ENCODE data around the gene DNAAF8.

DNAAF8 gene

DNA sequence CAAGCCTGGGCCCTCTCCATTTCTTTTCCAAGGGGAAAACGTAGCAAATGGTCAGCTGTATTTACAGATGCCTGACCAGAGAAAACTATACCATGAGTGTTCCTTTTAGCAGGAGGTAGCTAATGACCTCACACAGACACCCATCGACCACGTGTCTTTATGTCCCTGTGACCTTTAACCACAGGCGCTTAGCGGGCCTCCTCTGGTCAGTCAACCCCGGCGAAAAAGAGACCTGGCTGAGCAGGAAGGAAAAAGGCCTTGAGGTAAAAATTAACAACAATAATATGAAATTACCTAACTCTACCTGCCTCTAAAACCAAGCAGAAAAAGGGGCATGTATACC is 31.9 kb upstream of the DNAAF8 start:
- peaks cover 28 to 40% of the 10 kb centered on the region in 2 donors for H3K36me3 ChIP-seq (ENCODE audit: control insufficient read depth in 2 of 2, insufficient read depth in 2 of 2, low read length in 2 of 2)
- peaks cover 14 to 19% of the 10 kb centered on the region in 2 donors for H3K4me1 ChIP-seq (ENCODE audit: control insufficient read depth in 2 of 2, insufficient read depth in 2 of 2, low read length in 2 of 2)
- H3K27me3 ChIP-seq (ENCODE audit: control insufficient read depth in 2 of 2, insufficient read depth in 2 of 2, low read length in 2 of 2) = no peaks in the 10 kb centered on the region
- peak overlapping the region in 1 of 2 donors; percentile 66 for H3K9ac ChIP-seq (ENCODE audit: low read depth in 1 of 2, low read length in 2 of 2)
- H3K4me3 ChIP-seq (ENCODE audit: low read length in 2 of 2) = no peak overlapping the region
- peak overlapping the region; percentile 84 to 88 for H3K27ac ChIP-seq (ENCODE audit: low read depth in 2 of 2, low read length in 2 of 2)
- H3K9me3 ChIP-seq (ENCODE audit: control insufficient read depth in 2 of 2, low read length in 2 of 2) = no peaks in the 10 kb centered on the region

DNA sequence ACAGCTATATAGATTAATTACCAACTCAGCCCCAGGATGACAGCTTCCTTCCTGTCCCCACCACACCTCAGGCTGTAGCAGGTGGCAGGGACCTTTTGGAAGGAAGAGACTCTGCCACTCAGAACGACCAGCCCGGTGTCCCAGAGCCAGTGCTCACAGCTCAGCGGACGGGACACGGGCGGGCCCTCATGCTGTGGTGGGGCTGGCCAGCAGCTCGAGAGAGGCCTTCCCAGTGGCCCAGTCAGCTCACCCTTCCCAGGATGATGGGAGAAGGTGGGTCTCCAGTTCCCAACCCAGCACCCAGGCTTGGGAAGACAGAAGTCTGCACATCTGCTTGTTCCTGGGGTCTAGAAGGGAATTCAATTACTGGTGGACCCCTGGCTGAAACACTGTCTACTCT is 30.4 kb upstream of the DNAAF8 start:
- H3K4me1 ChIP-seq (ENCODE audit: control insufficient read depth in 2 of 2, insufficient read depth in 2 of 2, low read length in 2 of 2) = peaks cover 14 to 19% of the 10 kb centered on the region in 2 donors
- no peak overlapping the region for H3K4me3 ChIP-seq (ENCODE audit: low read length in 2 of 2)
- H3K9ac ChIP-seq (ENCODE audit: low read depth in 1 of 2, low read length in 2 of 2) = no peak overlapping the region
- H3K27me3 ChIP-seq (ENCODE audit: control insufficient read depth in 2 of 2, insufficient read depth in 2 of 2, low read length in 2 of 2) = no peaks in the 10 kb centered on the region
- H3K36me3 ChIP-seq (ENCODE audit: control insufficient read depth in 2 of 2, insufficient read depth in 2 of 2, low read length in 2 of 2) = peaks cover 27 to 36% of the 10 kb centered on the region in 2 donors
- no peak overlapping the region for H3K27ac ChIP-seq (ENCODE audit: low read depth in 2 of 2, low read length in 2 of 2)
- H3K9me3 ChIP-seq (ENCODE audit: control insufficient read depth in 2 of 2, low read length in 2 of 2) = no peaks in the 10 kb centered on the region

DNA sequence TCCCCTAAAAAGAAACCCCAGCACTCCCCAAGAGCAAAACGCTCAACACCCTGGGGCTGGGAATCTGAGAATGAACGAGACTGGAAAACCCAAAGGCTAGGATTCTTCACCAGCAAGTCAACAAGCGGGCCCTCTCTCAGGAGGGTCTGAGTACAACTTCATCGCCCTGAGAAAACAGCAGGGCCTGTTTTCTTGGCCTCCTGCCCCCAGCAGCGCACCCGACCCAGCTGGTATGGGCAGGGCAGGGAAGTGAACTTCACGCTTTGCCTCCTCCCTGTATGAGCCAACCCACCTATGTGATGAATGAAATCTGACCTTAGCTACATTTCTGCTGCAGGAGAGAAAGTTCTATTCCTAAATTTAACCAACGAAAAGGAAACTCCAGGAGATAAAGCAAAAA is 29.8 kb upstream of the DNAAF8 start:
- no peaks in the 10 kb centered on the region for H3K27me3 ChIP-seq (ENCODE audit: control insufficient read depth in 2 of 2, insufficient read depth in 2 of 2, low read length in 2 of 2)
- no peak overlapping the region for H3K27ac ChIP-seq (ENCODE audit: low read depth in 2 of 2, low read length in 2 of 2)
- H3K36me3 ChIP-seq (ENCODE audit: control insufficient read depth in 2 of 2, insufficient read depth in 2 of 2, low read length in 2 of 2) = peaks cover 21 to 31% of the 10 kb centered on the region in 2 donors
- peaks cover 14 to 19% of the 10 kb centered on the region in 2 donors for H3K4me1 ChIP-seq (ENCODE audit: control insufficient read depth in 2 of 2, insufficient read depth in 2 of 2, low read length in 2 of 2)
- H3K9ac ChIP-seq (ENCODE audit: low read depth in 1 of 2, low read length in 2 of 2) = no peak overlapping the region
- no peaks in the 10 kb centered on the region for H3K9me3 ChIP-seq (ENCODE audit: control insufficient read depth in 2 of 2, low read length in 2 of 2)
- no peak overlapping the region for H3K4me3 ChIP-seq (ENCODE audit: low read length in 2 of 2)

- no peaks in the 10 kb centered on the region for H3K9me3 ChIP-seq (ENCODE audit: control insufficient read depth in 2 of 2, low read length in 2 of 2)
- H3K27ac ChIP-seq (ENCODE audit: low read depth in 2 of 2, low read length in 2 of 2) = no peak overlapping the region
- H3K27me3 ChIP-seq (ENCODE audit: control insufficient read depth in 2 of 2, insufficient read depth in 2 of 2, low read length in 2 of 2) = no peaks in the 10 kb centered on the region
- peaks cover 23 to 27% of the 10 kb centered on the region in 2 donors for H3K36me3 ChIP-seq (ENCODE audit: control insufficient read depth in 2 of 2, insufficient read depth in 2 of 2, low read length in 2 of 2)
- peaks cover 14 to 19% of the 10 kb centered on the region in 2 donors for H3K4me1 ChIP-seq (ENCODE audit: control insufficient read depth in 2 of 2, insufficient read depth in 2 of 2, low read length in 2 of 2)
- no peak overlapping the region for H3K9ac ChIP-seq (ENCODE audit: low read depth in 1 of 2, low read length in 2 of 2)
- H3K4me3 ChIP-seq (ENCODE audit: low read length in 2 of 2) = no peak overlapping the region
These were observed 29.4 kb upstream of the DNAAF8 start for GRCh38 chr16:4704913-4705312.

DNA sequence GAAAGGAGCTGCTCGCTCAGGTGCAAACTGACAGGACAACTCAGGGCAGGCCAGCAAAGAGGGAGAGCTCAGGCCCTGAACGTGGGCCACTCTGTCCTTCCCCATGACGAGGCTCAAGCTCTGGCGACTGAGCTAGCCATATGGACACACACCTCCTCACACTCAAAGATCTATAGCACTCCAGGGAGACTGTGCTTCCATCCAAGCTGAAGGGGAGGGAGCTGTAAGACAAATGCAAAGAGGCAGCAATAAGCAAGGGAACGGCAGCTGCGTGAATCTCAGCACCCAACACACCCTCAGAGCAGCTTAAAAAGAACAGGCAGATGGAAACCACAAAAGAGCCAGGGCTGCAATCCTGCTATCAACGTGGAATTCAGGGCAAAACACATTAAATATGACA is 27.5 kb upstream of the DNAAF8 start:
- Histone ChIP-seq H3K27me3 (ENCODE audit: control insufficient read depth in 2 of 2, insufficient read depth in 2 of 2, low read length in 2 of 2) (no peaks in the 10 kb centered on the region), H3K36me3 (ENCODE audit: control insufficient read depth in 2 of 2, insufficient read depth in 2 of 2, low read length in 2 of 2) (peaks cover 18 to 24% of the 10 kb centered on the region in 2 donors), H3K9ac (ENCODE audit: low read depth in 1 of 2, low read length in 2 of 2) (no peak overlapping the region), H3K27ac (ENCODE audit: low read depth in 2 of 2, low read length in 2 of 2) (no peak overlapping the region), H3K4me1 (ENCODE audit: control insufficient read depth in 2 of 2, insufficient read depth in 2 of 2, low read length in 2 of 2) (peaks cover 5 to 12% of the 10 kb centered on the region in 2 donors), H3K9me3 (ENCODE audit: control insufficient read depth in 2 of 2, low read length in 2 of 2) (no peaks in the 10 kb centered on the region), H3K4me3 (ENCODE audit: low read length in 2 of 2) (no peak overlapping the region)

GRCh38 chr16:4709481-4709880 is 24.9 kb upstream of the DNAAF8 start:
- Histone ChIP-seq H3K27ac (ENCODE audit: low read depth in 2 of 2, low read length in 2 of 2) (no peak overlapping the region), H3K4me3 (ENCODE audit: low read length in 2 of 2) (no peak overlapping the region), H3K4me1 (ENCODE audit: control insufficient read depth in 2 of 2, insufficient read depth in 2 of 2, low read length in 2 of 2) (no peaks in the 10 kb centered on the region), H3K9ac (ENCODE audit: low read depth in 1 of 2, low read length in 2 of 2) (no peak overlapping the region), H3K36me3 (ENCODE audit: control insufficient read depth in 2 of 2, insufficient read depth in 2 of 2, low read length in 2 of 2) (peaks cover 28 to 34% of the 10 kb centered on the region in 2 donors), H3K27me3 (ENCODE audit: control insufficient read depth in 2 of 2, insufficient read depth in 2 of 2, low read length in 2 of 2) (no peaks in the 10 kb centered on the region), H3K9me3 (ENCODE audit: control insufficient read depth in 2 of 2, low read length in 2 of 2) (no peaks in the 10 kb centered on the region)

GRCh38 chr16:4713663-4714501 is 20.5 kb upstream of the DNAAF8 start:
- Histone ChIP-seq H3K4me1 (ENCODE audit: control insufficient read depth in 2 of 2, insufficient read depth in 2 of 2, low read length in 2 of 2) (no peaks in the 10 kb centered on the region), H3K9me3 (ENCODE audit: control insufficient read depth in 2 of 2, low read length in 2 of 2) (no peaks in the 10 kb centered on the region), H3K27ac (ENCODE audit: low read depth in 2 of 2, low read length in 2 of 2) (no peak overlapping the region), H3K4me3 (ENCODE audit: low read length in 2 of 2) (no peak overlapping the region), H3K27me3 (ENCODE audit: control insufficient read depth in 2 of 2, insufficient read depth in 2 of 2, low read length in 2 of 2) (no peaks in the 10 kb centered on the region), H3K9ac (ENCODE audit: low read depth in 1 of 2, low read length in 2 of 2) (no peak overlapping the region), H3K36me3 (ENCODE audit: control insufficient read depth in 2 of 2, insufficient read depth in 2 of 2, low read length in 2 of 2) (peaks cover 16 to 33% of the 10 kb centered on the region in 2 donors)

GRCh38 chr16:4714996-4715395 is 19.3 kb upstream of the DNAAF8 start:
- Histone ChIP-seq H3K27ac (ENCODE audit: low read depth in 2 of 2, low read length in 2 of 2) (no peak overlapping the region), H3K4me3 (ENCODE audit: low read length in 2 of 2) (no peak overlapping the region), H3K9ac (ENCODE audit: low read depth in 1 of 2, low read length in 2 of 2) (no peak overlapping the region), H3K27me3 (ENCODE audit: control insufficient read depth in 2 of 2, insufficient read depth in 2 of 2, low read length in 2 of 2) (no peaks in the 10 kb centered on the region), H3K9me3 (ENCODE audit: control insufficient read depth in 2 of 2, low read length in 2 of 2) (no peaks in the 10 kb centered on the region), H3K4me1 (ENCODE audit: control insufficient read depth in 2 of 2, insufficient read depth in 2 of 2, low read length in 2 of 2) (no peaks in the 10 kb centered on the region), H3K36me3 (ENCODE audit: control insufficient read depth in 2 of 2, insufficient read depth in 2 of 2, low read length in 2 of 2) (peaks cover 16 to 30% of the 10 kb centered on the region in 2 donors)

DNA sequence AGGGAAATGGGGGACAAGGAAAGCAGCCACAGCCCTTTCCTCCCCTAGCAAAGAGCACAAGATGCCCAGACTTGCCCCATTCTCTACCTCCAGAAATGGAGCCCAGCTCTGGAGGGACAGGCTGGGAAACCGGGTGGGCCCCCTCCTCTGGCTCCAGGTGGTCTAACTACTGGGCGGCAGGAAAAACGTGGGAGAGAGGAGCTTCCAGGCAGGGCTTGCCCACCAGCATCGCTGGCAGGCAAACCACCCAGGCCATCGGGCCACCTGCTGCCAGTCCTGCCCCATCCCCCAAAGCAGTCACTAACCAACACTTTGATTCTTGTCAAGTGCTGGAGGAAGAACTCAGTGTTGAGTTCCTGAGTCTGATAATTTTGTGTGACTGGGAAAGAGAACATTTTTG is 15.9 kb upstream of the DNAAF8 start:
- no peak overlapping the region for H3K9ac ChIP-seq (ENCODE audit: low read depth in 1 of 2, low read length in 2 of 2)
- H3K27me3 ChIP-seq (ENCODE audit: control insufficient read depth in 2 of 2, insufficient read depth in 2 of 2, low read length in 2 of 2) = no peaks in the 10 kb centered on the region
- peaks cover 14 to 22% of the 10 kb centered on the region in 2 donors for H3K36me3 ChIP-seq (ENCODE audit: control insufficient read depth in 2 of 2, insufficient read depth in 2 of 2, low read length in 2 of 2)
- H3K9me3 ChIP-seq (ENCODE audit: control insufficient read depth in 2 of 2, low read length in 2 of 2) = no peaks in the 10 kb centered on the region
- H3K27ac ChIP-seq (ENCODE audit: low read depth in 2 of 2, low read length in 2 of 2) = no peak overlapping the region
- H3K4me3 ChIP-seq (ENCODE audit: low read length in 2 of 2) = no peak overlapping the region
- H3K4me1 ChIP-seq (ENCODE audit: control insufficient read depth in 2 of 2, insufficient read depth in 2 of 2, low read length in 2 of 2) = no peaks in the 10 kb centered on the region

DNA sequence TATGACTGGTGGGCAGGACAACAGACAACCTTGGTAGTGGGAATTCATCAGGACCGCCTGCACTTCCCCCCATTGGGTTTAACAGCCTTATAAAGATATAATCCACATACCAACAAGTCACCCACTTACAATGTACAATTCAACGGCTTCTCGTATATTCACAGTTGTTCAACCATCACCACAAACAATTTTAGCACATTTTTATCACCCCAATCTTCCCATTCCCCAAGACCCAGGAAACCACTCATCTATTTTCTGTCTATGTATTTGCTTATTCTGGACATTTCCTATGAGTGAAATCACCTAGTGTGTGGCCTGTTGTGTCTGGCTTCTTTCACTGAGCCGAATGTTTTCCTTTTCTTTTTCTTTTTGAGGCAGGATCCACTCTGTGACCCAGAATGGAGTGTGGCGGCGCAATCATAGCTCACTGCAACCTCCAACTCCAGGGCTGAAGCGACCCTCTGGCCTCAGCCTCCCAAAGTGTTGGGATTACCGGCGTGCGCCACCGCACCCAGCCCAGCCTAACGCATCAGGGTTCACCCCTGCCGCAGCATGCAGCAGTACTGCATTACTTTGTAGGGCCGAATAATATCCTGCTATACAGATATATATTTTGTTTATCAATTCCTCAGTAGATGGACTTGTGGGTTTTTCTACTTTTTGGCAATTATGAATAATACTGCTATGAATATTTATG is 11.1 kb upstream of the DNAAF8 start:
- peaks cover 21 to 35% of the 10 kb centered on the region in 2 donors for H3K36me3 ChIP-seq (ENCODE audit: control insufficient read depth in 2 of 2, insufficient read depth in 2 of 2, low read length in 2 of 2)
- no peaks in the 10 kb centered on the region for H3K27me3 ChIP-seq (ENCODE audit: control insufficient read depth in 2 of 2, insufficient read depth in 2 of 2, low read length in 2 of 2)
- no peaks in the 10 kb centered on the region for H3K9me3 ChIP-seq (ENCODE audit: control insufficient read depth in 2 of 2, low read length in 2 of 2)
- H3K27ac ChIP-seq (ENCODE audit: low read depth in 2 of 2, low read length in 2 of 2) = no peak overlapping the region
- no peaks in the 10 kb centered on the region for H3K4me1 ChIP-seq (ENCODE audit: control insufficient read depth in 2 of 2, insufficient read depth in 2 of 2, low read length in 2 of 2)
- no peak overlapping the region for H3K4me3 ChIP-seq (ENCODE audit: low read length in 2 of 2)
- H3K9ac ChIP-seq (ENCODE audit: low read depth in 1 of 2, low read length in 2 of 2) = no peak overlapping the region

Measured in mucosa of rectum (tissue), 2 donors.